Stimulated activated CD8-positive, alpha-beta memory T cell treated with anti-CD3 and anti-CD28 coated beads, Interleukin-12 subunit alpha, Interleukin-12 subunit beta, amount 100 ng/mL, for 1 hour (primary cell): ENCODE measurements around the gene PSKH1.
"Not testable (repeated sequence)": the region's sequence is repeated elsewhere in the genome, so short reads cannot be mapped to it uniquely, and the experiment has no call there.

Source experiments
- DNase-seq: peaks from one replicate; pipeline ENCODE4 v3.0.0-alpha.2; 2020; ENCODE audit warnings: low read depth

Gene PSKH1

GRCh38 chr16:67886387-67886786 lies 6.7 kb upstream of the PSKH1 start:
- DNase-seq = no peak

- DNase-seq = no peak
Observed at GRCh38 chr16:67888331-67888730, 4.7 kb upstream of the PSKH1 start.

DNA sequence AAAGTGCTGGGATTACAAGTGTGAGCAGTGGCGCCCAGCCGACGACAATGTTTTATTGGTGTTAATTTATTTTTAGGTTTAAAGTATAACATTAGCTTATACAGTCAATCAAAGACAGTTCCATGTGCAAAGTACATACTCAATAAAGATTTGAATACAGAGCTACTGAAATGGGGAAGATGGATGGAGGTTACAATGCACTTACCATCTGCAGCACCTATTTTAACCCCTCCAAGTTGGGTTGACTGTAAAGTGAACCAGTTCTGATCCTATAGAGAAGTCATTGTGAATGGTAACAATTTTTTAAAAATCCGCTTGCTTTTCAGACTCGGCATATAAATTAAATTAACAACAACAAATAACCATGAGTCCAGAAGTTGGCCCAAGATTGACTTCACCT lies 679 bp upstream of the PSKH1 start:
- no peak for DNase-seq

DNA sequence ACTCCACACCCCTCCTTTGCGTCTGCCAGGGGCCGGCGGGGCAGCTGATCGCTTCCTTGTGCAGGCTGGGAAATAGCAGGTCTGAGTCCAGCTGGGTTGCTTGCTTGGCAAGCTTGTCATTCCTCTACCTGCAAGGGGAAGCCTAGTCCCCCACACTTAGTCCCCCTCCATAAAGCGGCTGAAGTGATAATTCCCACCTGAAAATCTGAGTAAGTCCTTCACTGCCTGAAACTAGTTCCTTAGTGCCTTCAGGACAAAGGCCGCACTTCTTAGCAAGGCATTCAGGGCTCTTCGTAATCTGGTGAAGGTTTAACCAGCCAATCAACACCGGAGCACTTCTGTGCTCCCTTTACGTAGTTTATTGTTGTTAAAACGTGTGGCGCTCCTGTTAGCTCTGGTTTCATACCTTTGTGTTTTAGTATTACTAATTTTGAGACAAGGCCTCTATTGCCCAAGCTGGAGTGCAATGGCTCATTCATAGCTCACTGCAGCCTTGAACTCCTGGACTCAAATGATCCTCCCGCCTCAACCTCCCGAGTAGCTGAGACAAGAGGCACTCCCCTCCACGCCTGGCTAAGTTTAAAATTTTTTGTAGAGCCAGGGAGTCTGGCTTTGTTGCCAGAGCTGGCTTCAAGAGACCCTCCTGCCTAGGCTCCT lies 817 bp downstream of the PSKH1 start:
- DNase-seq = no peak

GRCh38 chr16:67897231-67897630 lies 4.2 kb downstream of the PSKH1 start:
- no peak for DNase-seq

- DNase-seq = no peak
Observed at GRCh38 chr16:67901734-67902133, 8.7 kb downstream of the PSKH1 start.

GRCh38 chr16:67902831-67903230 lies 9.8 kb downstream of the PSKH1 start:
- no peak for DNase-seq

GRCh38 chr16:67907397-67908180 lies 14.5 kb downstream of the PSKH1 start:
- DNase-seq = no peak

DNA sequence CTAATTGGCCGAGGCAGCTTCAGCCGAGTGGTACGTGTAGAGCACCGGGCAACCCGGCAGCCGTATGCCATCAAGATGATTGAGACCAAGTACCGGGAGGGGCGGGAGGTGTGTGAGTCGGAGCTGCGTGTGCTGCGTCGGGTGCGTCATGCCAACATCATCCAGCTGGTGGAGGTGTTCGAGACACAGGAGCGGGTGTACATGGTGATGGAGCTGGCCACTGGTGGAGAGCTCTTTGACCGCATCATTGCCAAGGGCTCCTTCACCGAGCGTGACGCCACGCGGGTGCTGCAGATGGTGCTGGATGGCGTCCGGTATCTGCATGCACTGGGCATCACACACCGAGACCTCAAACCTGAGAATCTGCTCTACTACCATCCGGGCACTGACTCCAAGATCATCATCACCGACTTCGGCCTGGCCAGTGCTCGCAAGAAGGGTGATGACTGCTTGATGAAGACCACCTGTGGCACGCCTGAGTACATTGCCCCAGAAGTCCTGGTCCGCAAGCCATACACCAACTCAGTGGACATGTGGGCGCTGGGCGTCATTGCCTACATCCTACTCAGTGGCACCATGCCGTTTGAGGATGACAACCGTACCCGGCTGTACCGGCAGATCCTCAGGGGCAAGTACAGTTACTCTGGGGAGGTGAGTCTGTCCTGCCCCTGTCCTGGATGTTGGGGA lies 16.1 kb downstream of the PSKH1 start:
- DNase-seq = no peak

- no peak for DNase-seq
Observed at GRCh38 chr16:67910158-67910557, 17.1 kb downstream of the PSKH1 start.

GRCh38 chr16:67914758-67915495 lies 21.9 kb downstream of the PSKH1 start:
- no peak for DNase-seq

GRCh38 chr16:67915496-67915769 lies 22.4 kb downstream of the PSKH1 start:
- not testable (repeated sequence) for DNase-seq

DNA sequence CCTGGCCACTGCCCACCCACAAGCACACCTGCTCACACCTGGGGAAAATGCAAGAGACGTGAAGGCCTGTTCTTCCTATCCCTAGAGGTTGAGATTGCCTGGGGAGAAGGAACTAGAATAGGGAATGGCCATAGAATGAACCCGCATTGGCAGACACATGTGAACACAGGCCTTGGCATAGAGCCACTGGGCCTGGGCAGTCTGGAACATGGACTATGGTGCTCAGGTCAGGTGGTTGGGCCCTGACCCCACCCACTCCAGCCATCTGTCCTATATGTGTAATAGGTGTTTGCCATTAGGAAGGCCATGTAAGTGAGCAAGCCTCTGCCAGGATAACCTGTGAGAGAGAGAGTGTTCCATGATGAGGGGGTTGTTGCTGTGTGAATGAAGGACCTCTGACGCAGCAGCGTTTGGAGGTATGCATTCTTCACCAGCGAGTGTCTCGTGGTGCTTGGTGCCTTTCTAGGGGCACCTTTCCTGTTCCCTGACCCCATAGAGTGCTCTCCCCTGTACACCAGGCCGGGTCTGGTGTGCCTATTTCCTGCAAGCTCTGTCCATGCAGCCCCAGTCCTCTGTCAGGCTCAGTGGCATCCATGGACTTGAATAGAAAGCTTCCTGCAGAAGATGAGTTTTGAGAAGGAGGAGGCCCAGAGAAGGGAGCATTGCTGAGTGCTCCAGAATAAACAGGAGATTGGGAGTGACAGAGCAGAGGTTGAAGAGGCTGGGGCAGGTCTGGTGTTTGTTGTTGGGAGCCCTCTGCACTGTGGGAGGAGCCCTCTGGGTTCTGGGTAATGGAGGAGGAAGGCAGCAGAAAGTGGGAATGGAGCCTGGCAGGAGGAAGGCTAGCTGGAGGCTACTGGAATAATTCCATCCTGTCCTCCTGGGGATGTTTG lies 23.0 kb downstream of the PSKH1 start:
- no peak for DNase-seq

DNA sequence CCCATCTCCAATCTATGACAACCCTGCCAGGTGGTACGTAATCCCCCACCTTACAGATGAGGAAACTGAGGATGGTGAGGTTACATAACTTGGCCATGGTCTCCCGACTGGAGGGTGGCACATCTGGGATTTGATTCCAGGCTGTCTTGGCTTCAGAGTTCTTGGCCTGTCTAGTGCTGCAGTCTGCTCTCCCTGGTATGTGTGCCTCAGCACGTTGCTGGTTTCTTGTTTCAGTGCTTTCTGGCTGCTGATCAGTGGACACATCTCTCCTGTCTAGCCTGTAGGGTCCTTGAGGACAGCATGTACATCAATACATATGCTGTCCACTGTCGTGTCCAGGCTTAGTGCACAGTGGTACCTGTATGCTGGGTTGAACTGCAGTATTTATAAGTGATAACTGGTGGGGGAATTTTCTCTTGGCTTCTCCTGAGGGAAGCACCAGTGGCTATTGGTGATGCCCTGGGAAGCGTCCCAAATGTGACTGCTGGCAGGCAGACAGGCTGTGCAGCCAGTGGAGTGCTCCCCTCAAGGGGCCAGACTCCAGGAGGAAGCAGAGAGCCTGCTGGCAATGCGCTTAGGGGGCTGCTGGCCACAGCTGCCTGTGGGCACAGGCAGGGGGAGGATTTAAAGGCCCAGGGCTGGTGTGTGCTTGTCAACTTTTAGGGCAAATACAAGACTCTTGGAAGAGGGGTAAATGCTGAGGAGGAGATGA lies 24.2 kb downstream of the PSKH1 start:
- no peak for DNase-seq

DNA sequence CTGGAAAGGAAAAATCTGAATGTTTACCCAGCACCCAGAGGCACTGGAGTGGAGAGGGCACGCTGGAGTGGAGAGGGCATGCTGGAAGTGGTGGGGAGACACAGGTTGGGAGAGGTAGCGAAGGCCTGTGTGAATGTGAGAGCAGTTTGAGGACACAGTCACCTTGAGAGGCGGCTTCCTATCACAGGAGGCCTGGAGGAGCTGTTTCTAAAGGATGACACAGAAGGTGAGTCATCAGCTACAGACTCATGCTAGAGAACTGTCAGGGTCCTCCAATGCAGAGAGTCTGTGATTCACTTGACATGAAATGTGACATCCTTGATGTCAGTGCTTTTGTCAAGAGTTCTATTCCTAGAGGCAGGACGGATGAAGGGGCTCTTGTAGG lies 24.8 kb downstream of the PSKH1 start:
- peak; percentile 25 for DNase-seq

- no peak for DNase-seq
Observed at GRCh38 chr16:67919622-67920221, 26.7 kb downstream of the PSKH1 start.

GRCh38 chr16:67922221-67922620 lies 29.2 kb downstream of the PSKH1 start:
- DNase-seq = no peak

GRCh38 chr16:67922740-67923139 lies 29.7 kb downstream of the PSKH1 start:
- DNase-seq = no peak

- DNase-seq = no peak
Observed at GRCh38 chr16:67923414-67924116, 30.5 kb downstream of the PSKH1 start.
